Mesenchymal stem cell (in vitro differentiated cells and primary cell): ENCODE results near the gene ROBO1.

Source experiments
- DNase-seq: peaks from one replicate; pipeline ENCODE4 v3.0.0-alpha.2; 2013
- H2AFZ ChIP-seq: one replicate; pipeline ENCODE4 v1.6.1; 2013; ENCODE audit warnings: low read depth, mild to moderate bottlenecking, control low read depth, inconsistent platforms, low read length, moderate library complexity
- H2AK5ac ChIP-seq: 2 replicates; pipeline ENCODE4 v1.6.1; 2013; ENCODE audit warnings: low read length, moderate library complexity, mild to moderate bottlenecking, inconsistent platforms; ENCODE audit not compliant: severe bottlenecking
- H2BK120ac ChIP-seq: one replicate; pipeline ENCODE4 v1.6.1; 2013; ENCODE audit warnings: low read depth, mild to moderate bottlenecking, inconsistent platforms, low read length, moderate library complexity
- H2BK12ac ChIP-seq, 2 experiments: one replicate each; pipeline ENCODE4 v1.6.1; 2013; ENCODE audit warnings: inconsistent platforms in 2 of 2, low read length in 2 of 2, mild to moderate bottlenecking in 2 of 2, moderate library complexity in 2 of 2, control low read depth in 1 of 2
- H2BK15ac ChIP-seq: one replicate; pipeline ENCODE4 v1.6.1; 2013; ENCODE audit warnings: mild to moderate bottlenecking, low read depth, inconsistent platforms; ENCODE audit not compliant: poor library complexity, severe bottlenecking
- H2BK5ac ChIP-seq: 2 replicates; pipeline ENCODE4 v1.6.1; 2013; ENCODE audit warnings: low read depth, mild to moderate bottlenecking, low read length, control low read depth, inconsistent platforms; ENCODE audit not compliant: poor library complexity, severe bottlenecking
- H3K14ac ChIP-seq, 2 experiments: one replicate each; pipeline ENCODE4 v1.6.1; 2013; ENCODE audit warnings: inconsistent platforms in 2 of 2, low read length in 2 of 2, control low read depth in 1 of 2, mild to moderate bottlenecking in 1 of 2, moderate library complexity in 1 of 2
- H3K18ac ChIP-seq, 2 experiments: one replicate each; pipeline ENCODE4 v1.6.1; 2013; ENCODE audit warnings: inconsistent platforms in 2 of 2, low read length in 2 of 2, control low read depth in 1 of 2, low read depth in 1 of 2, mild to moderate bottlenecking in 1 of 2
- H3K23ac ChIP-seq, 2 experiments: one replicate each; pipeline ENCODE4 v1.6.1; 2013; ENCODE audit warnings: inconsistent platforms in 2 of 2, low read length in 2 of 2, mild to moderate bottlenecking in 2 of 2, moderate library complexity in 2 of 2, control low read depth in 1 of 2
- H3K27ac ChIP-seq: 2 replicates; pipeline ENCODE4 v1.5.1; 2013; ENCODE audit warnings: mild to moderate bottlenecking, moderate library complexity, low read length, control low read depth, inconsistent platforms; ENCODE audit not compliant: poor library complexity, severe bottlenecking
- H3K27me3 ChIP-seq, 2 experiments: 2 replicates each; pipeline versions ENCODE4 v1.6.1 to v1.7.0; 2013; ENCODE audit warnings: low read length in 2 of 2, mild to moderate bottlenecking in 2 of 2, moderate library complexity in 2 of 2, control low read depth in 1 of 2, inconsistent platforms in 1 of 2; ENCODE audit not compliant: control insufficient read depth in 1 of 2, insufficient read depth in 1 of 2
- H3K36me3 ChIP-seq, 2 experiments: 2 replicates each; pipeline versions ENCODE4 v1.6.1 to v1.7.0; 2013; ENCODE audit warnings: low read length in 2 of 2, control low read depth in 1 of 2, inconsistent platforms in 1 of 2, low read depth in 1 of 2, mild to moderate bottlenecking in 1 of 2; ENCODE audit not compliant: insufficient read depth in 2 of 2, control insufficient read depth in 1 of 2
- H3K4ac ChIP-seq, 2 experiments: one replicate each; pipeline ENCODE4 v1.6.1; 2013; ENCODE audit warnings: inconsistent platforms in 2 of 2, low read length in 2 of 2, mild to moderate bottlenecking in 2 of 2, moderate library complexity in 2 of 2, control low read depth in 1 of 2, low read depth in 1 of 2
- H3K4me1 ChIP-seq: 2 replicates; pipeline ENCODE4 v1.6.1; 2013; ENCODE audit warnings: low read depth, low read length, control low read depth; ENCODE audit not compliant: control insufficient read depth, insufficient read depth
- H3K4me2 ChIP-seq: 2 replicates; pipeline ENCODE4 v1.6.1; 2013; ENCODE audit warnings: low read length, mild to moderate bottlenecking, inconsistent platforms; ENCODE audit not compliant: poor library complexity, severe bottlenecking
- H3K4me3 ChIP-seq, 2 experiments: 2 replicates each; pipeline versions ENCODE4 v1.5.1 to v1.7.0; 2013; ENCODE audit warnings: low read length in 2 of 2, mild to moderate bottlenecking in 2 of 2, control low read depth in 1 of 2, low read depth in 1 of 2; ENCODE audit not compliant: insufficient read depth in 1 of 2
- H3K79me1 ChIP-seq: replicated peaks from 2 replicates; pipeline ENCODE4 v1.6.1; 2013; ENCODE audit warnings: mild to moderate bottlenecking, control low read depth, low read length, inconsistent platforms; ENCODE audit not compliant: poor library complexity, severe bottlenecking
- H3K9ac ChIP-seq: 2 replicates; pipeline ENCODE4 v1.7.0; 2013; ENCODE audit warnings: mild to moderate bottlenecking, low read length, moderate library complexity
- H3K9me3 ChIP-seq: 2 replicates; pipeline ENCODE4 v1.7.0; 2013; ENCODE audit warnings: mild to moderate bottlenecking, low read length; ENCODE audit not compliant: control insufficient read depth
- H4K8ac ChIP-seq: one replicate; pipeline ENCODE4 v1.6.1; 2013; ENCODE audit warnings: inconsistent platforms, mild to moderate bottlenecking, low read length, moderate library complexity
- H4K91ac ChIP-seq: one replicate; pipeline ENCODE4 v1.6.1; 2013; ENCODE audit warnings: mild to moderate bottlenecking, low read length, inconsistent platforms
- WGBS: methylation state at CpG from one replicate; pipeline ENCODE4 v1.1.7; 2013; ENCODE audit warnings: mixed read lengths; 5-methylcytosine and 5-hydroxymethylcytosine counted together

The ROBO1 gene

GRCh38 chr3:79636372-79636771 lies 131.4 kb downstream of the ROBO1 start:
- no peaks in the 10 kb centered on the region for H3K79me1 ChIP-seq
- H3K27me3 ChIP-seq = no peaks in the 10 kb centered on the region
- H3K18ac ChIP-seq = no peak overlapping the region
- no peak overlapping the region for H3K4me2 ChIP-seq
- H2AK5ac ChIP-seq = no peak overlapping the region
- H3K4me3 ChIP-seq = no peak overlapping the region
- H3K4me1 ChIP-seq = no peaks in the 10 kb centered on the region
- H3K27ac ChIP-seq = no peak overlapping the region
- H2BK120ac ChIP-seq = no peak overlapping the region
- H2BK5ac ChIP-seq = no peak overlapping the region
- WGBS = 52% methylated on average over 4 of the region's 4 CpGs
- DNase-seq = no peak
- no peak overlapping the region for H3K23ac ChIP-seq
- H2AFZ ChIP-seq = no peak overlapping the region
- H3K14ac ChIP-seq = no peak overlapping the region
- no peaks in the 10 kb centered on the region for H3K36me3 ChIP-seq
- H3K4ac ChIP-seq = no peak overlapping the region
- no peak overlapping the region for H3K9ac ChIP-seq
- no peak overlapping the region for H4K8ac ChIP-seq
- peaks cover 3% of the 10 kb centered on the region for H3K9me3 ChIP-seq
- no peak overlapping the region for H2BK15ac ChIP-seq
- no peak overlapping the region for H2BK12ac ChIP-seq
- no peak overlapping the region for H4K91ac ChIP-seq

GRCh38 chr3:79632842-79633241 lies 135.0 kb downstream of the ROBO1 start:
- no peak overlapping the region for H3K23ac ChIP-seq
- no peak overlapping the region for H2AK5ac ChIP-seq
- no peak overlapping the region for H3K9ac ChIP-seq
- H4K8ac ChIP-seq = no peak overlapping the region
- no peaks in the 10 kb centered on the region for H3K79me1 ChIP-seq
- H3K9me3 ChIP-seq = no peaks in the 10 kb centered on the region
- no peak overlapping the region for H4K91ac ChIP-seq
- no peak overlapping the region for H3K4me2 ChIP-seq
- no peak overlapping the region for H3K18ac ChIP-seq
- H3K4me1 ChIP-seq = no peaks in the 10 kb centered on the region
- no peak for DNase-seq
- no peak overlapping the region for H3K14ac ChIP-seq
- H2AFZ ChIP-seq = no peak overlapping the region
- WGBS = 40% methylated on average over 1 of the region's 1 CpG
- H2BK12ac ChIP-seq = no peak overlapping the region
- no peak overlapping the region for H3K4ac ChIP-seq
- no peaks in the 10 kb centered on the region for H3K27me3 ChIP-seq
- no peak overlapping the region for H2BK15ac ChIP-seq
- no peak overlapping the region for H3K4me3 ChIP-seq
- no peak overlapping the region for H2BK5ac ChIP-seq
- H2BK120ac ChIP-seq = no peak overlapping the region
- H3K27ac ChIP-seq = no peak overlapping the region
- H3K36me3 ChIP-seq = no peaks in the 10 kb centered on the region

DNA sequence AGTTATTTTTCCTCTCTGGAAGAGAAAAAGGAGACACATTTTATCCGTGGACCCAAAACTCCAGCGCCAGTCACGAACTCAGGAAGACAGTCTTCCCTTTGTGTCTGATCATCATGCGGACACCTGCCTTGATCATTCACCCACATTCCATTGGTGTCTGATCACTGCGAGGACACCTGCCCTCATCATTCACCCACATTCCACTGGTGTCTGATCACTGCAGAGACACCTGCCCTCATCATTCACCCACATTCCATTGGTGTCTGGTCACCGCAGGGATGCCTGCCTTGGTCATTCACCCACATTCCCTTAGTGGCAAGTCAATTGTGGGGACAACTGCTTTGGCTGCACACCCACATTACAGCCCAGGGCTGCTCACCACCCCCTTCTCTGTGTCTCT lies 148.9 kb downstream of the ROBO1 start:
- Histone ChIP-seq H3K9ac (no peak overlapping the region), H2BK120ac (no peak overlapping the region), H3K4me1 (no peaks in the 10 kb centered on the region), H3K18ac (no peak overlapping the region), H2BK12ac (no peak overlapping the region), H3K79me1 (no peaks in the 10 kb centered on the region), H3K4ac (no peak overlapping the region), H3K27me3 (no peaks in the 10 kb centered on the region), H3K4me2 (no peak overlapping the region), H3K4me3 (no peak overlapping the region), H3K23ac (no peak overlapping the region), H3K27ac (no peak overlapping the region), H2BK15ac (no peak overlapping the region), H4K8ac (no peak overlapping the region), H3K14ac (no peak overlapping the region), H3K9me3 (peaks cover 34% of the 10 kb centered on the region), H4K91ac (no peak overlapping the region), H2AFZ (no peak overlapping the region), H2BK5ac (no peak overlapping the region), H2AK5ac (no peak overlapping the region), H3K36me3 (no peaks in the 10 kb centered on the region)
- DNase-seq = no peak
- 83% methylated on average over 6 of the region's 6 CpGs for WGBS

- Histone ChIP-seq H3K27ac (no peak overlapping the region), H2BK5ac (no peak overlapping the region), H3K36me3 (no peaks in the 10 kb centered on the region), H3K4ac (no peak overlapping the region), H3K23ac (no peak overlapping the region), H3K4me2 (no peak overlapping the region), H3K27me3 (no peaks in the 10 kb centered on the region), H3K9me3 (no peaks in the 10 kb centered on the region), H2AFZ (no peak overlapping the region), H2AK5ac (no peak overlapping the region), H3K4me3 (no peak overlapping the region), H3K18ac (no peak overlapping the region), H2BK12ac (no peak overlapping the region), H4K8ac (no peak overlapping the region), H3K9ac (no peak overlapping the region), H3K4me1 (no peaks in the 10 kb centered on the region), H2BK120ac (no peak overlapping the region), H2BK15ac (no peak overlapping the region), H3K79me1 (no peaks in the 10 kb centered on the region), H3K14ac (no peak overlapping the region), H4K91ac (no peak overlapping the region)
- no CpG with 5 or more reads among the region's 1 CpG for WGBS
- DNase-seq = no peak
These were observed 161.4 kb downstream of the ROBO1 start for GRCh38 chr3:79606414-79606813.
